ENCODE results near the gene FOCAD.

- TF ChIP-seq CTCF (IDR thresholded peaks at IDR 0.05): peak; percentile 96
- TF ChIP-seq EZH2 (IDR thresholded peaks at IDR 0.05): no peak
Observed at GRCh38 chr9:20941174-20941690, 257.2 kb downstream of the FOCAD start.

Measured in neural progenitor cell (in vitro differentiated cells).